Trophoblast cell (in vitro differentiated cells and primary cell): ENCODE data around the gene TEF.

ENCODE experiments used
- DNase-seq, 2 donors: peaks; one replicate each; pipeline ENCODE4 v3.0.0-alpha.2; 2016
- H2AFZ ChIP-seq: 2 replicates; pipeline ENCODE4 v1.6.1; 2013; ENCODE audit warnings: low read length, moderate library complexity, mild to moderate bottlenecking; ENCODE audit not compliant: insufficient read depth, poor library complexity
- H2AK5ac ChIP-seq: 2 replicates; pipeline ENCODE4 v1.6.1; 2013; ENCODE audit warnings: mild to moderate bottlenecking, low read length
- H2BK120ac ChIP-seq: 2 replicates; pipeline ENCODE4 v1.6.1; 2013; ENCODE audit warnings: low read length, mild to moderate bottlenecking, moderate library complexity; ENCODE audit not compliant: insufficient read depth, poor library complexity
- H2BK12ac ChIP-seq: 2 replicates; pipeline ENCODE4 v1.6.1; 2013; ENCODE audit warnings: mild to moderate bottlenecking, low read length, moderate library complexity
- H2BK5ac ChIP-seq: 2 replicates; pipeline ENCODE4 v1.6.1; 2013; ENCODE audit warnings: low read length, low read depth, moderate library complexity, mild to moderate bottlenecking; ENCODE audit not compliant: poor library complexity
- H3K14ac ChIP-seq: 2 replicates; pipeline ENCODE4 v1.6.1; 2013; ENCODE audit warnings: mild to moderate bottlenecking, low read length
- H3K18ac ChIP-seq: 2 replicates; pipeline ENCODE4 v1.6.1; 2013; ENCODE audit warnings: mild to moderate bottlenecking, low read length
- H3K23ac ChIP-seq: 2 replicates; pipeline ENCODE4 v1.6.1; 2013; ENCODE audit warnings: low read length
- H3K27ac ChIP-seq: 2 replicates; pipeline ENCODE4 v1.5.1; 2013; ENCODE audit warnings: low read depth, mild to moderate bottlenecking, inconsistent platforms, low read length, moderate library complexity
- H3K27me3 ChIP-seq: 2 replicates; pipeline ENCODE4 v1.6.1; 2013; ENCODE audit warnings: inconsistent platforms, mild to moderate bottlenecking, low read length, moderate library complexity; ENCODE audit not compliant: insufficient read depth
- H3K36me3 ChIP-seq, 2 experiments: 1 replicate in 1 of 2; 2 replicates in 1 of 2; pipeline ENCODE4 v1.6.1; 2013; ENCODE audit warnings: low read length in 2 of 2, mild to moderate bottlenecking in 2 of 2, moderate library complexity in 1 of 2; ENCODE audit not compliant: insufficient read depth in 2 of 2, control insufficient read depth in 1 of 2
- H3K4ac ChIP-seq: 2 replicates; pipeline ENCODE4 v1.6.1; 2013; ENCODE audit warnings: low read depth, mild to moderate bottlenecking, low read length, moderate library complexity
- H3K4me1 ChIP-seq, 2 experiments: 1 replicate in 1 of 2; 2 replicates in 1 of 2; pipeline ENCODE4 v1.6.1; 2013; ENCODE audit warnings: low read length in 2 of 2, mild to moderate bottlenecking in 2 of 2, moderate library complexity in 1 of 2; ENCODE audit not compliant: insufficient read depth in 2 of 2, control insufficient read depth in 1 of 2
- H3K4me2 ChIP-seq: 2 replicates; pipeline ENCODE4 v1.6.1; 2013; ENCODE audit warnings: inconsistent platforms, mild to moderate bottlenecking, low read length, moderate library complexity
- H3K4me3 ChIP-seq: 2 replicates; pipeline ENCODE4 v1.5.1; 2013; ENCODE audit warnings: mild to moderate bottlenecking, low read depth, low read length, inconsistent platforms
- H3K79me1 ChIP-seq: one replicate; pipeline ENCODE4 v1.6.1; 2013; ENCODE audit warnings: low read length
- H3K79me2 ChIP-seq: 2 replicates; pipeline ENCODE4 v1.6.1; 2013; ENCODE audit warnings: low read length, mild to moderate bottlenecking; ENCODE audit not compliant: control insufficient read depth, insufficient read depth, poor library complexity
- H3K9ac ChIP-seq: 2 replicates; pipeline ENCODE4 v1.6.1; 2013; ENCODE audit warnings: mild to moderate bottlenecking, low read length
- H3K9me3 ChIP-seq: 2 replicates; pipeline ENCODE4 v1.6.1; 2013; ENCODE audit warnings: low read depth, mild to moderate bottlenecking, control low read depth, inconsistent platforms, low read length; ENCODE audit not compliant: insufficient read depth
- H4K12ac ChIP-seq: 2 replicates; pipeline ENCODE4 v1.6.1; 2013; ENCODE audit warnings: low read depth, mild to moderate bottlenecking, low read length, moderate library complexity
- H4K8ac ChIP-seq: 2 replicates; pipeline ENCODE4 v1.6.1; 2013; ENCODE audit warnings: low read depth, mild to moderate bottlenecking, low read length, moderate library complexity
- H4K91ac ChIP-seq: one replicate; pipeline ENCODE4 v1.6.1; 2013; ENCODE audit warnings: low read depth, mild to moderate bottlenecking, low read length, moderate library complexity
- WGBS: extraction: QIAGEN DNeasy Blood & Tissue Kit; methylation state at CpG from one replicate; pipeline ENCODE4 v1.1.7; 2013; ENCODE audit warnings: missing lambda C conversion rate; ENCODE audit not compliant: insufficient read length, insufficient coverage; ENCODE audit errors: extremely low coverage; 5-methylcytosine and 5-hydroxymethylcytosine counted together

Gene TEF

GRCh38 chr22:41410311-41410751 lies 28.6 kb downstream of the TEF start:
- WGBS, result no CpG with 5 or more reads among the region's 7 CpGs
- H3K23ac ChIP-seq, result no peak overlapping the region
- no peak overlapping the region for H2BK12ac ChIP-seq
- H3K9me3 ChIP-seq, result no peaks in the 10 kb centered on the region
- H3K36me3 ChIP-seq, result no peaks in the 10 kb centered on the region
- no peak overlapping the region for H2BK120ac ChIP-seq
- no peak overlapping the region for H3K4me2 ChIP-seq
- H3K4ac ChIP-seq, result no peak overlapping the region
- H2BK5ac ChIP-seq, result no peak overlapping the region
- H3K79me1 ChIP-seq, result peaks cover 13% of the 10 kb centered on the region
- no peak overlapping the region for H4K12ac ChIP-seq
- no peak overlapping the region for H3K18ac ChIP-seq
- no peak overlapping the region for H3K9ac ChIP-seq
- no peak overlapping the region for H4K91ac ChIP-seq
- no peak overlapping the region for H2AFZ ChIP-seq
- peaks cover 4% of the 10 kb centered on the region for H3K79me2 ChIP-seq
- H3K27ac ChIP-seq, result no peak overlapping the region
- no peak overlapping the region for H2AK5ac ChIP-seq
- no peaks in the 10 kb centered on the region for H3K27me3 ChIP-seq
- DNase-seq, result no peak
- H3K4me3 ChIP-seq, result no peak overlapping the region
- H4K8ac ChIP-seq, result no peak overlapping the region
- no peak overlapping the region for H3K14ac ChIP-seq
- H3K4me1 ChIP-seq, result peaks cover 11 to 13% of the 10 kb centered on the region in 2 experiments

GRCh38 chr22:41411021-41411851 lies 29.5 kb downstream of the TEF start:
- Histone ChIP-seq H3K4me1 (peaks cover 11 to 13% of the 10 kb centered on the region in 2 experiments), H3K4ac (no peak overlapping the region), H3K4me3 (no peak overlapping the region), H3K9me3 (no peaks in the 10 kb centered on the region), H3K14ac (no peak overlapping the region), H3K79me2 (peaks cover 4% of the 10 kb centered on the region), H3K36me3 (no peaks in the 10 kb centered on the region), H3K27ac (no peak overlapping the region), H3K79me1 (peaks cover 13% of the 10 kb centered on the region), H4K12ac (no peak overlapping the region), H4K91ac (no peak overlapping the region), H2AFZ (no peak overlapping the region), H2AK5ac (no peak overlapping the region), H2BK12ac (no peak overlapping the region), H2BK5ac (no peak overlapping the region), H3K27me3 (no peaks in the 10 kb centered on the region), H4K8ac (no peak overlapping the region), H3K18ac (no peak overlapping the region), H3K9ac (no peak overlapping the region), H3K4me2 (no peak overlapping the region), H3K23ac (no peak overlapping the region), H2BK120ac (no peak overlapping the region)
- no peak for DNase-seq
- no CpG with 5 or more reads among the region's 11 CpGs for WGBS

DNA sequence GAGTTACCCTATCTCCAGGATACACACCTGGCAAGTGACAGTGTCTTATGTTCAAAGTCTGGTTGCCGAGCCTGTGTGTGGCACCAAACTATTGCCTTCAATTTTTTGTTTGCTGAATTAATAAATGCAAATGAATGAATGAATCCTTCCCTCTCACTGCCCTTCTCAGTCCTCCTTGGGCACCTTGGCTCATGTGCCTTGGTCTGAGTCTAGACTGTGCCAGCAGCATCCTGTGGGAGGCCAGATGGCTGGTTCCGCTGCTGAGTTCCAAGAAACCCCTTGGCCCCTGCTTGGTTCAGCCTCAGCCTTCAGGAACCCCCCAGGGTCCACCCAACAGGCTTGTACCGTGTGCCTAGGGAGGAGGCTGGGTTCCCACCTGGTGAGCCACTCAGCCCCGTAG lies 33.8 kb downstream of the TEF start:
- Histone ChIP-seq H4K91ac (no peak overlapping the region), H3K79me1 (peaks cover 13% of the 10 kb centered on the region), H2BK12ac (no peak overlapping the region), H3K4ac (no peak overlapping the region), H4K8ac (no peak overlapping the region), H3K4me3 (no peak overlapping the region), H3K18ac (no peak overlapping the region), H3K36me3 (no peaks in the 10 kb centered on the region), H3K27ac (no peak overlapping the region), H3K23ac (no peak overlapping the region), H3K14ac (no peak overlapping the region), H3K27me3 (no peaks in the 10 kb centered on the region), H3K9ac (no peak overlapping the region), H3K9me3 (no peaks in the 10 kb centered on the region), H3K79me2 (peaks cover 4% of the 10 kb centered on the region), H2BK5ac (no peak overlapping the region), H4K12ac (no peak overlapping the region), H2BK120ac (no peak overlapping the region), H2AFZ (no peak overlapping the region), H3K4me1 (peaks cover 11 to 13% of the 10 kb centered on the region in 2 experiments), H3K4me2 (no peak overlapping the region), H2AK5ac (no peak overlapping the region)
- WGBS, result no CpG with 5 or more reads among the region's 4 CpGs
- no peak for DNase-seq

DNA sequence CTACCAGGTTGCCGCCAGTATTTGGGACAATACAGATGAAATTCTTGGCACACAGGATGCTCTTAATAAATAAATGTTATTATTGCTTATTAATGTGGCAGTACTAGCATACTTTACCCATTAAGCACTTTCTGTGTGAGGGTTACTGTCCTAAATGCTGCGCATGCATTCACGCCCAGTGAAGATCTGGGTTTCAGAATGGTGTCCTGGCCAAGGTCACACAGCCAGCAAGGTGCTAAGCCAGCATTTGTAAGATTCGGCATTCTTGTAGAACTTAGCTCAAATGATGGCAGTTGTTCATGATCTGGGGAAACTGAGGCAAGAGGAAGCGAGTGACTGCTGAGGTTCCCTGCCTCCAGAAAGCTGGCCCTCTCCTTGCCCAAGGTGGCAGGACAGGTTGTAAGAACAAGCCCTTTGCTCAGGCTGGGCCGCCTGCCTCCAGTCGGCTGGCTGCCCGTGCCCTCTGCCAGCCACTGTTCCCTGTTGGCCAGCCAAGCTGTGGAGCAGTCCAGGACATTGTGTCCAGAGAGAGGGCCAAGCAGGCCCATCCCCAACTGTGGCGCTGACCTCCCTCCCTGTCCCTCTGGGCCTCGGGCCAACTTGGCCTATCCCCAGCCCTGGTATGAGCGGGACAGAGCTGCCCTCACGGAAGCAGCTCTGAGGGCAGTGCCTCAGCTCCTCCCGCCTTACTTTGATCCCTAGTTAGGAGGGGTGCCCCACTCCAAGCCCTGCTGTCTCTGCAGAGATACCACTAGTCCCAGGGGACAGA lies 36.1 kb downstream of the TEF start:
- no peak overlapping the region for H2BK5ac ChIP-seq
- H3K79me1 ChIP-seq, result peaks cover 11% of the 10 kb centered on the region
- no peak overlapping the region for H3K23ac ChIP-seq
- H4K8ac ChIP-seq, result no peak overlapping the region
- H3K18ac ChIP-seq, result no peak overlapping the region
- no peak overlapping the region for H2AK5ac ChIP-seq
- H2BK12ac ChIP-seq, result no peak overlapping the region
- no peaks in the 10 kb centered on the region for H3K9me3 ChIP-seq
- no peak overlapping the region for H2BK120ac ChIP-seq
- DNase-seq, result no peak
- peaks cover 8 to 9% of the 10 kb centered on the region in 2 experiments for H3K4me1 ChIP-seq
- H3K4ac ChIP-seq, result no peak overlapping the region
- H3K36me3 ChIP-seq, result no peaks in the 10 kb centered on the region
- H2AFZ ChIP-seq, result no peak overlapping the region
- peaks cover 3% of the 10 kb centered on the region for H3K79me2 ChIP-seq
- no peak overlapping the region for H3K4me2 ChIP-seq
- no CpG with 5 or more reads among the region's 13 CpGs for WGBS
- H4K12ac ChIP-seq, result no peak overlapping the region
- H3K27ac ChIP-seq, result no peak overlapping the region
- no peak overlapping the region for H3K4me3 ChIP-seq
- no peaks in the 10 kb centered on the region for H3K27me3 ChIP-seq
- no peak overlapping the region for H3K14ac ChIP-seq
- no peak overlapping the region for H3K9ac ChIP-seq
- no peak overlapping the region for H4K91ac ChIP-seq
